MV-4-11 (cell line): Measurements from ENCODE around the gene SLC1A2.
A peak's percentile ranks its signal among the peaks of the same experiment; 100 is the strongest.

Experiments used
- DNase-seq: peaks from one replicate; lab custom pipeline; 2025; lab: John Stamatoyannopoulos, UW

Gene SLC1A2

GRCh38 chr11:35348898-35349687 is 70.3 kb downstream of the SLC1A2 start:
- peak; percentile 15 for DNase-seq

DNA sequence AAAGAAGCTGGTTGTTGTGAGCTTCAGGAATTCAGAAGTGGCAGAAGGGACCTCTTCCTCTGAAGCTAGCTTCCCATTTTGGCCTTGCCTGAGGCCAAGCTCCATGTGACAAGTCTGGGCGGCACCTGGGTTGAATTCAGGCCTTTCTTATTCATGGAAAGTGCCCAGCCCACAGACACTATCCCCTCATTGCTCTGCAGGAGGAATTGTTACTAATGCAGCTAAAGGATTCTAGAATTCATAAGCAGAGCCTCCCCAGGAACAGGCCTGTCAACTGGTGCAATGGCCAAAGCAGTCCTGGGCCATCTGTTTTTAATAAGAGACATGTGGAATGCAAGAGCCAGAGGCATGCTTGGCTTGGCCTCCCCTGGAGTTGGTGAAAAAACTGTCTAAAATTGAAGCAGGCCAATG is 71.4 kb downstream of the SLC1A2 start:
- DNase-seq, result no peak

DNA sequence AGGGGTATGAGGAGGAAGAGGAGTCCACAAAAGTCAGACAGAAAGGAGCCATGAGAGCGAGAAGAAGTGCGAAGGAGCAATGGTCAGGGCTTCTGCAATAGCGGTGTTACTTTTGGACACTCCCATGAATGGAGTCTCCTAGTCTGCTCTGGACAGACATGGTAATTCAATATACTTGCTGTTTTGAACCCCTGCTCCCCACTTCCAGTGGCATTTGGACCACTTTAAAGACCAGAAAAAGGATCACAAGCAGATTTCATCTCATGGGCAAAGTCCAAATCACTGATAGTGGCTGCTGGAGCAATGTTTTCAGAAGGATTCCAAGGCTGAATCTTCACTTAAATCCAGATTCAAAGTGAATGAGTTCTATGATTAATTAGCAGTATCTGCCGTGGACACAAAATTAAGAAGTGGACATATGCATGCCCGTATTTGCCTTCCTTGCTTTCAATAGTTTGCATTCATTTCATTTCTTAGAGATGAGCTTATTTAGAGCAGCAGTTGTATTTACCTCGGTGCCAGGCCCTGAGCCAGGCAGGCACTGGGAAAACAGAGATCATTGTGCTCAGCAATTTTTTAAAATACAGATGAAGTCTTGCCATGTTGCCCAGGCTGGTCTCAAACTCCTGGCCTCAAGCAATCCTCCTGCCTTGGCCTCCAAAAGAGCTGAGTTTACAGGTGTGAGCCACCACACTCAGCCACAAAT is 72.0 kb downstream of the SLC1A2 start:
- no peak for DNase-seq

GRCh38 chr11:35346472-35347156 is 72.7 kb downstream of the SLC1A2 start:
- DNase-seq, result no peak

DNA sequence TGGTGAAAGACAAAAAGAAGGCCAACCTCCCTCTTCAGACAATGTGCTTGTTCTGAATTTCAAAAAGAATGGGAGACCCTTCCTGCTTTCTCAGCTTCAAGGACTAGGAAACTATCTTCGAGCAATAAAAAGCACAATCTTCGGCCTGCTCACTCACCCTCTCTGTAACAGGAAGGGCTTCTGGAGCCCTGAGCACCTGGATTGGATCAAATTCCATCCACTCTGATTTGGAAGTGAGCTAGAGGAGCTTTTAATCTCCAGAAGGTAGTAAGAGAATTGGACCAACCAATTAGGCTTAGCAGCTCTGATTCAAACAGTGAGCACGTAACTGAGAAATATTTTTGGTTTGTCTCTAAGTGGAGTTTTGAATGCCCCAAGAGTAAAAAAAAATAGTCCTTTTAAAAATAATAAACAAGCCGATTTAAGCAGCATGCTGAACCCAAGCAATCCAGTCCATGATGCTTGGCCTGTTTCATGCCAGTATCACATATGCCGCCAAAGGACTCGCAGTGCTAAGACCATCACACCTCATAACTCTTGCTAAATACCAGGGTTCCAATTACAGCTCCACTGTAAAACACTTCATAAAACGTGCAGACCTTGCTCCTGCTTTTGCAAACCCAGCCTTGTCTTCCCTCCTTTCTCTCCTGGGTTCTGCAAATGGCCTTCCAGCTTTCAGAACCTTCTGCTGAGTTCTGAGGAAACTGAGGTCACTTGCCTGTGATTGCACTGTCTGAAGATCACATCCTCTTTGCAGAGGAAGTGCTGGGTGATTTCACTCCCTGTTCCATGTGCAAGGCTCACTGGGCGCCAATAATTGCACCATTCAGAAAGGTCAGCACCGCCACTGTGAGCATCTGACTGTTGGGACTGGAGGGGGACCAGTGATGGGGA is 74.4 kb downstream of the SLC1A2 start:
- peak; percentile 91 for DNase-seq

- DNase-seq, result peak; percentile 82
These were observed 76.2 kb downstream of the SLC1A2 start for GRCh38 chr11:35343033-35343598.

- DNase-seq, result no peak
These were observed 78.6 kb downstream of the SLC1A2 start for GRCh38 chr11:35340715-35341114.

GRCh38 chr11:35340071-35340470 is 79.3 kb downstream of the SLC1A2 start:
- no peak for DNase-seq

DNA sequence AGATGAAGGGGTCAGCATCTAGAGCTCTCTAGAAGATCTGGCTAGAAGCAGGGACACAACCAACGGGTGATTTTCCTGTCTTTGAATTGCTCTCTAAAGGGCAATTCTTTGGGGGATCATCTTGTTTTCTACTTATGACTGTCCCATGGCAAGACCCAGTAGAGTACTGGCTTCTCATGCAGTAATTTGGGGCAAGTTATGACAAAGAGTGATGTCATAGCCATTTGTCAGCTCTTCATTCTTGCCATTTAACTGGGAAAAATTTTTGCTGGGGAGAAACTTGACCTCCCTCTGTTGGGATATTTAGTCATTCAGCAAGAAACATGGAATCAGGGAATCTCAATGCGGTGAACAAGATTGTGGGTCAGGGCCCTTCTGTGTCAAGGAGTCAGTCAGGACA is 80.4 kb downstream of the SLC1A2 start:
- DNase-seq, result no peak

DNA sequence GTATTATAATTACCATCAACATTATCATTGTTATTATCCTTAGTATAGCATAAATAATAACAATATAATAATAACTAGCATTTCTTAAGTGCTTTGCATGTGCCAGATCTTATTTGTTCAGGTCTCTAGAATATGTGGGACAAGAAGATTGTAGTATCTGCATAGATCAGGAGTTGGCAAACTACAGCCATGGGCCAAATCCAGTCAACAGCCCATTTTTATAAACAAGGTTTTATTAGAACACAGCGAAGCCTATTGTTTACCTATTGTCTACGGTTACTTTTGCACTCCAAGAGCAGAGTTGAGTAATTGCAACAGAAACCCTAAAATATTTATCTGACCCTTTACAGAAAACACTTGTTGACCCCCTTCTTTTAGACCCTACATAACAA is 81.4 kb downstream of the SLC1A2 start:
- DNase-seq, result no peak

- DNase-seq, result peak; percentile 88
These were observed 82.0 kb downstream of the SLC1A2 start for GRCh38 chr11:35337136-35337913.

- DNase-seq, result no peak
These were observed 82.6 kb downstream of the SLC1A2 start for GRCh38 chr11:35336726-35337125.

GRCh38 chr11:35335226-35335625 is 84.1 kb downstream of the SLC1A2 start:
- peak; percentile 62 for DNase-seq

DNA sequence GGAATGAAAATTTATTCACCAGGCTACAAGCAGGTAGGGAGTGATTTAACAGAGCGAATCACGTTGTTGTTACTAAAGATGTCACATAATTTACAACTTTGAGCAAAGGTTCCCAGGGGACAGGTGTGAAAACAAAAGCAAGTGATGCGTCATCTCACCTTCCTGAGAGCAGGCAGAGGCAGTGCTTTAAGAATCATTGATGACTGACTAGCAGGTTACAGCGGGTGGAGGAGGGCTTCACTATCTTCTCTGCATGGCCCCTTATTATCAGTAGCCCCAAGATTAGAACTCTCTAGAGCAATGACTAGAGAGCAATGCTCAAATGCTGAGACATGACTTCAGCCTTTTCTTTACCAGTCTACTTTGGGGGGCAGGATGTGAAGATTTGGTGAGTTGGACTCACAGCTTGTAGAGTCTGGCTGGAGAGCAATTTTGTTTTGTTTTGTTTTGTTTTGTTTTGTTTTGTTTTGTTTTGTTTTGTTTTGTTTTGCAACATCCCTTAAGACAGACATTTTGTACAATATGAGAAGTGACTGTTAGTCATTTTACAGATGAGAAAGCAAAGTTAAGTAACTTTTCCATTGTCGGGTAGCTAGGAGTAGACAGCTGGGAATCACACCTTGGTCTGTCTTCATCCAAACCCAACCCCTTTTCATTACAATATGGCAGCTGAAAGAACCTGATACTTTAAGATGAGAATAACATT is 84.8 kb downstream of the SLC1A2 start:
- no peak for DNase-seq

DNA sequence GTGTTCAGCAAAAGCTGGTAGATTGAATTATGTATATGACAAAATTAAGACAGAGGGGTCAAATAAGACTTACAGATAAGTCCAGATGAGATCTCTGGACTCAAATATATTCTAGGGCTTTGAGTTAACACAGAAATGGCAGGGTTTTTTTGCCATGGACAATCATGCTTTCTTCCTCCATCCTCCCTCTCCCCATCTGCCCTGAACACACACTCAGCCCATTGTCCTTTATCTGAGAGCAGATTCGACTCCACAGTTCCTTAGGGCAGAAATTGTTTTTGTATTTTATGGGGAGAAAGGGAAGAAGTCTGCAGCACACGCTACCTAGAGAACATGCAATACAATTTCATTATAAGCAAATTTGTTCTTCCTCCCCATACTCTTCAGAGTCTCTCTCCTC is 86.8 kb downstream of the SLC1A2 start:
- DNase-seq, result no peak

GRCh38 chr11:35330931-35331330 is 88.4 kb downstream of the SLC1A2 start:
- peak; percentile 19 for DNase-seq

DNA sequence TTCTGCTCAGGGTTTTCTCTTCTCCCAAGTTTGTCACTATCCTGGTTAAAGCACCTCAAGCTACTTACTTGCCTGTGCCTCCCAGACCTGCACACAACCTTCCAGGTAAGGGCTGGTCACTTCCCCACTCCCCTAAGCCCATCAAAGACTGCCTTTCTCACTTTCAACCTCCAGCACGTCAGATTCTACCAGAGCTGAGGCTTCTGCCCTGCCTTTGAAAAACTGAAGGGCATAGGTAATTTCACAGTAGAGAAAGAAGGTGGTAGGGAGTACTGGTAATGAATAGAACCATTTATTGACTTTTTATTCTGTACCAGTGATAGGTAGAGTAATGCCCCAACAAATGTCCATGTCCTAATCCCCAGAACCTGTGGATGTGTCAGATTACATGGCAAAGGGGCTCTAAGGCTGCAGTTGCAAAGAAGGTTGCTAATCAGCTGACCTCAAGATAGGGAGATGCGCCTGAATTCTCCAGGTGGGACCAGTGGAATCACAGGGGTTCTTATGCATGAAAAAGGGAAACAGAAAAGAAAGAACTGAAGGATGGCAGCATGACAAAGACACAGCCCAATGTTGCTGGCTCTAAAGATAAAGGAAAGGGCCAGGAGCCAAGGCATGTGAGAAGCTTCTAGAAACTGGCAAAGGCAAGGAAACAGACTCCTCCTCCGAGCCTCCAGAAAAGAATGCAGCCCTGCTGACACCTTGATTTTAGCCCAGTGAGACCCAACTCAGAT is 89.0 kb downstream of the SLC1A2 start:
- DNase-seq, result no peak

DNA sequence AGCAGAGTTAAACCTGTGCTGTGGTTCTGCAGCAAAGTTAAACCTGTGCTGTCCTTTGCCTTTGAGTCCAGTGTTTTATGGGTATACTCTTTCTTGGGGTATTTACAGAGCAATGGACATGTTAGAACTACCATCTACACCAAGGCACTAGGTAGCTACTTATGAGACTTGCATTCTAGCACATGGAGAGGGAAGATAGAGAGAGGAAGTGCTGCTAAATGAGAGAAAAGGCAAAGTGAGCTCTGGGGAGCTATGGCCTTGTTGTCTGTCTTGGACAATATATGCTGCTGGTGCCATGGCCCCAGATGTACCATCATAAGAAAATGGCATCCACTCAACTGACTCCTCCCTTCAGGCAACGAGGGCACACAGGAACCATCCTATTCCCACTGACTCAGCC is 91.5 kb downstream of the SLC1A2 start:
- DNase-seq, result peak; percentile 8

- no peak for DNase-seq
These were observed 93.0 kb downstream of the SLC1A2 start for GRCh38 chr11:35326266-35326879.
